ENCODE measurements around the gene PREP.

The PREP gene

DNA sequence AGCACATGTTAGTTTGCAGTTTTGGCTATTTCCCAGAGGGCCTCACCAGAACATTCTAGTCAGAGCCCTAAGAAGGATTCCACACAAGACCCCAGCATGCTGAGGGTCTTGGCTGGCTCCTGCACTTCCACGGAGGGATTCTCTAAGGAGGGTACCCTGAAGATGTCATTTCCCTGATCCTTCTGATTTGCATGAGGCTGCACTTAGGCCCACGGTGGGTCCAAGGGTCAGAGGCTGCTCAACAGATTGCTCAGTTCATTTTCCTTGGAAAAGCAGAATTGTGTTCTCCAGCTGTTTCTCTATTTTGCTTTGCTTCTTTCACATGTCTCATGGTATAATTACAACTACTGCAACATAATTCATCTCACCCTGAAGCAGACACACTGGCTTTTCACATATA is 22.2 kb downstream of the PREP start:
- TF ChIP-seq, protein P1, sequence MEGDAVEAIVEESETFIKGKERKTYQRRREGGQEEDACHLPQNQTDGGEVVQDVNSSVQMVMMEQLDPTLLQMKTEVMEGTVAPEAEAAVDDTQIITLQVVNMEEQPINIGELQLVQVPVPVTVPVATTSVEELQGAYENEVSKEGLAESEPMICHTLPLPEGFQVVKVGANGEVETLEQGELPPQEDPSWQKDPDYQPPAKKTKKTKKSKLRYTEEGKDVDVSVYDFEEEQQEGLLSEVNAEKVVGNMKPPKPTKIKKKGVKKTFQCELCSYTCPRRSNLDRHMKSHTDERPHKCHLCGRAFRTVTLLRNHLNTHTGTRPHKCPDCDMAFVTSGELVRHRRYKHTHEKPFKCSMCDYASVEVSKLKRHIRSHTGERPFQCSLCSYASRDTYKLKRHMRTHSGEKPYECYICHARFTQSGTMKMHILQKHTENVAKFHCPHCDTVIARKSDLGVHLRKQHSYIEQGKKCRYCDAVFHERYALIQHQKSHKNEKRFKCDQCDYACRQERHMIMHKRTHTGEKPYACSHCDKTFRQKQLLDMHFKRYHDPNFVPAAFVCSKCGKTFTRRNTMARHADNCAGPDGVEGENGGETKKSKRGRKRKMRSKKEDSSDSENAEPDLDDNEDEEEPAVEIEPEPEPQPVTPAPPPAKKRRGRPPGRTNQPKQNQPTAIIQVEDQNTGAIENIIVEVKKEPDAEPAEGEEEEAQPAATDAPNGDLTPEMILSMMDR (IDR thresholded peaks at IDR 0.05; ENCODE audit: low read depth, low read length, missing control alignments), result no peak
- DNase-seq (ENCODE audit: extremely low read depth, low read depth), result no peak
- H3K4me3 ChIP-seq (replicated peaks; ENCODE audit: low read depth, low read length), result no peak overlapping the region

DNA sequence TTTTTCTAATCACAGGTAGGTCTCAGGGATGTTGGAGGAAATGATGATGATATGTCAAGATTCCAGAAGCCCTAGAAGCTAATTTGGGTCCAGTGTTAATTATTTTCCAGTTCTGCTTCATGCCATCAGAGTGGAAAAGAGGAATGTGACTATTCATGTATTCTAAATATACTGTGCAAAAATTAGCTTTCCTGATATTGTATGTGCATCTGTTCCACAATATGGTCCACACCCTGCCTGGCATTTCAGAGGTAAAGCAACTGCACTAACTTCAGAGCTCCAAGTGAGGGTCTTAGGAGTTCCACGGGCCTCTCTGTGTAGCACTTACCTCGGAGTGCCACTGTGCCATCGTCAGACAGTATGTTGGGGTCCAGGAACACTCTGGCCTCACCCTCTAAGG is 27.1 kb downstream of the PREP start:
- TF ChIP-seq, protein P1 (IDR thresholded peaks at IDR 0.05; ENCODE audit: low read depth, low read length, missing control alignments), result no peak
- no peak overlapping the region for H3K4me3 ChIP-seq (replicated peaks; ENCODE audit: low read depth, low read length)
- no peak for DNase-seq (ENCODE audit: extremely low read depth, low read depth)

DNA sequence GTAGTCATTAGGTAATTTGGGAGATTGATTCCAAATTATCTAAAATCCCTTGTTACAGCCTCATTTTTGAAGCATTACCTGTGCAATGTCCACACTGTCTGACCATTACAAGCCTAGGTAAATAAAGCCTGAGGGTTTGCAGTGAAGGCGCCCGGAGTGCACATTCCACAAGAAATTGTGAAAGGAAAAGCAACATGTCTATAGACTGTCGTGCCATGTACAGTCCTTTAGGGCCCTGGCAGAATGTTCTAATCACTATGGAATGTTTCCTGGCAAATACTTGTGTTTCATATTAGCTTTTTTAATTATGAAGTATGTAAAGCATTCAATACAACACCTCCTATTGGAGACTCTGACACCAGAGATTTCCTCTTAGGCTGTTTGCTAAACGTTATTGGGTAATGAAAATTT is 28.9 kb downstream of the PREP start:
- H3K4me3 ChIP-seq (replicated peaks; ENCODE audit: low read depth, low read length), result no peak overlapping the region
- TF ChIP-seq, protein P1 (IDR thresholded peaks at IDR 0.05; ENCODE audit: low read depth, low read length, missing control alignments), result no peak
- no peak for DNase-seq (ENCODE audit: extremely low read depth, low read depth)

DNA sequence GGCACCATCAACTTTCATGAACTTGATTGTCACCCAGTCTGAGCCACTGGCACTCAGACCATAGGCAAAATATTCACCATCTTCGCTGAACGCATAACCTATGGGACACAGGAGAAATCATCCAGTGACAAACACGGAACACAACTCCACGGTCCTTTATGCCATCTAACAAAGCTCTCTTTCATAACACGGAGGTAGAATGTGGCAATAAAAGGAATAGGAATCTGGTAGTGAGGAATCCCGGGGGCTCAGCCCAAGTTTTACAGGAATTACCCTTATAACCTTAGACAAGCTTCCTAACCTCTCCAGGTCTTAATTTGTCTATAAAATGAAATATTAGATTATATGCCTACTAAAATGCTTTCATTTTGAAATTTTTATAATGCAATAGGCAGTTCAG is 29.4 kb downstream of the PREP start:
- H3K4me3 ChIP-seq (replicated peaks; ENCODE audit: low read depth, low read length), result no peak overlapping the region

DNA sequence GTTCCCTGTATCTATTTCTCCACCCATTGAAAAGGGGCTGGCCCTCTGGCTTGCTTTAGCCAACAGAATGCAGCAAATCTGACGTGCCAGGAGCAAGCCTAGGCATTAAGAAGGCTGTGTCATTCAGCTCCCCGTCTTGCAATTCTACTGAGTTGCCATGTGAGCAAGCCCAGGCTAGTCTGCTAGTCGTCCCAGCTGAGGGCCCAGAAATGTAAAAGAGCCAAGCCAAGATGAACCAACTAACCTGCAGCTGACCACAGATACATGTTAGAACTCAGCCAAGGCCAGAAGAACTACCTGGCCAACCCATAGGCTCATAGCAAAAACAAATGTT is 30.1 kb downstream of the PREP start:
- TF ChIP-seq, protein P1 (IDR thresholded peaks at IDR 0.05; ENCODE audit: low read depth, low read length, missing control alignments), result no peak
- H3K4me3 ChIP-seq (replicated peaks; ENCODE audit: low read depth, low read length), result no peak overlapping the region
- no peak for DNase-seq (ENCODE audit: extremely low read depth, low read depth)

More for the DNA sequence above, 29.4 kb downstream of the PREP start:
- TF ChIP-seq, protein P1 (IDR thresholded peaks at IDR 0.05; ENCODE audit: low read depth, low read length, missing control alignments), result no peak
- no peak for DNase-seq (ENCODE audit: extremely low read depth, low read depth)

DNA sequence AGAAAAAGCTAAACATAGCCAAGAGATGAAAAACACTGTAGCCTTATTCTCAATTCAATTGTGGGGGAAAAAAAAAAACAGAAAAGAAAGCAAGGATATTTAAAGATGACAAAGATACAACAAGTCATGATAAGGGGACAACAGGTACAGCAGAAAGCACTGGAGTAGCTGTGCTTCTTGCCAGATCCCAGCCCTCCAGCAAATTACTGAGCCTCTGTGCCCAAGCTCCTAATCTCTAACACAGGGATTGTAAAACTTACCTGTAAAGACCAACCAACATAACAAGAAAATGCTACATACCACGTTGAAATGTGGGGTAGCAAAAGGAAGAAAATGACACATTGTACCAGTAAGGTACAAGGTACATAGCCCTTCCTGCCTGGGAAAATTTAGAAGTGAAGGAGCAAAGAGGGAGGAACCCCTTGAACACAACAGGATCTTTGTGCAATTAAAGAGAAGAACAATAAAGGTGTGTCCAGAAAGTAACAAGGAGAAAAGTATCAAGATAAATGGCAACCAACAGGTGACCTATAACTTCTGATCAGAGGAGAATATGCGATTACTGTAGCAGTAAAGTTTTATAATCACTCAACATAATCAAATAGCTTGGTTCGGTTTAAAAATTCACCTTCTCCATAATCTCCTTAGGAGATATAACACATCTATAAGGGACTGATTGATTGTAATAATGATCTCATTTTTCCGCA is 30.6 kb downstream of the PREP start:
- no peak for DNase-seq (ENCODE audit: extremely low read depth, low read depth)
- H3K4me3 ChIP-seq (replicated peaks; ENCODE audit: low read depth, low read length), result no peak overlapping the region
- TF ChIP-seq, protein P1 (IDR thresholded peaks at IDR 0.05; ENCODE audit: low read depth, low read length, missing control alignments), result no peak

DNA sequence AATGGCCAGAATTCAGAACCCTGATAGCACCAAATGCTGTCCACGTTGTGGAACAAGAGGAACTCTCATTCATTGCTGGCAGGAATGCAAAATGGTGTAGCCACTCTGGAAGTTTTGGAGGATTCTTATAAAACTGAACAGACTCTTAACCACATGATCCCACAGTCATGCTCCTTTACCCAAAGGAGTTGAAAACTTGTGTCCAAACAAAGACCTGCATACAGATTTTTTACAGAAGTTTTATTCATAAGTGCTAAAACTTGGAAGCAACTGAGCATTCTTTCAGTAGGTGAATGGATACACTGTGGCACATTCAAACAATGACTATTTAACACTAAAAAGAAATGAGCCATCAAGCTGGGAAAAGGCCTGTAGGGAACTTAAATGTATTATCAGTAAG is 32.5 kb downstream of the PREP start:
- TF ChIP-seq, protein P1 (IDR thresholded peaks at IDR 0.05; ENCODE audit: low read depth, low read length, missing control alignments), result no peak
- H3K4me3 ChIP-seq (replicated peaks; ENCODE audit: low read depth, low read length), result no peak overlapping the region
- no peak for DNase-seq (ENCODE audit: extremely low read depth, low read depth)
